PFSK-1 (cell line): Measurements from ENCODE around the gene CLEC16A.

Source experiments
- FOXP2 ChIP-seq: optimal IDR thresholded peaks from 2 replicates; pipeline ENCODE3; 2011; ENCODE audit warnings: borderline replicate concordance, control low read depth, inconsistent platforms; ENCODE audit not compliant: insufficient read depth; ENCODE audit errors: extremely low read length, extremely low read depth
- POLR2AphosphoS5 ChIP-seq: IDR thresholded peaks from 2 replicates; pipeline ENCODE4 v1.6.1; 2012; ENCODE audit warnings: low read depth, mild to moderate bottlenecking, control low read depth, low read length, moderate library complexity
- SIN3A ChIP-seq: IDR thresholded peaks from 2 replicates; pipeline ENCODE4 v1.6.1; 2012; ENCODE audit warnings: mild to moderate bottlenecking, low read length, moderate library complexity, borderline replicate concordance; ENCODE audit not compliant: insufficient read depth
- TAF1 ChIP-seq: IDR thresholded peaks from 2 replicates; pipeline ENCODE4 v1.6.1; 2012; ENCODE audit warnings: low read length, control low read depth, borderline replicate concordance; ENCODE audit not compliant: insufficient read depth
- TF ChIP-seq, protein P1 (sequence below), 2 experiments: IDR thresholded peaks; 2 replicates each; pipeline versions ENCODE4 v1.6.1 to v1.8.0; 2011 to 2012; ENCODE audit warnings: low read depth in 2 of 2, low read length in 2 of 2, control low read depth in 1 of 2, inconsistent platforms in 1 of 2, mild to moderate bottlenecking in 1 of 2, moderate library complexity in 1 of 2; ENCODE audit not compliant: insufficient read depth in 1 of 2

DNA sequence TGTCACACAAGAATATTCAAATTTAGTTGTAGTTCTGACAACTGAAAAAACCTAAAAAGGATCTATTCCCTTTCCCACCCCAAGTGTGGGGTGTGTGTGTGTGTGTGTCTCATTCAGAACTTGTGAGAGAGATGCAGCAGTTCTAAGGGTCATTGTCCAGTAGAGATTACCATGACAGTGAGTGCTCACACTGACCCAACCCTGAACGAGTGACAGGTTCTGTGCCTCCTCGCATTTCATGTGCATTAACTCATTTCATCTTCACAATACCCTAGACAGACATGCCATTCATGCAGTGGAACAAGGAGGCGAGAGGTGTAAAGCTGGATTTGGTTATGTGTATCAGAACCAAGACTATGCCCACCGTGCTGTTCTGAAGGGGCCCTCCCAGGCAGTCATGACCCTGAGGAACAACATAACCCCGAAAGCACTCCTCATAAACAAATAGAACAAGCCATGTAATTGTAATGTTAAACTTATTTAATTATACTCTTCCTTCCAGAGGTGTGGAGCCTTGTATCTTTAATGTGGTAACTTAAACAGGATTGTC, 102.1 kb downstream of the CLEC16A start:
- TF ChIP-seq, protein P1, sequence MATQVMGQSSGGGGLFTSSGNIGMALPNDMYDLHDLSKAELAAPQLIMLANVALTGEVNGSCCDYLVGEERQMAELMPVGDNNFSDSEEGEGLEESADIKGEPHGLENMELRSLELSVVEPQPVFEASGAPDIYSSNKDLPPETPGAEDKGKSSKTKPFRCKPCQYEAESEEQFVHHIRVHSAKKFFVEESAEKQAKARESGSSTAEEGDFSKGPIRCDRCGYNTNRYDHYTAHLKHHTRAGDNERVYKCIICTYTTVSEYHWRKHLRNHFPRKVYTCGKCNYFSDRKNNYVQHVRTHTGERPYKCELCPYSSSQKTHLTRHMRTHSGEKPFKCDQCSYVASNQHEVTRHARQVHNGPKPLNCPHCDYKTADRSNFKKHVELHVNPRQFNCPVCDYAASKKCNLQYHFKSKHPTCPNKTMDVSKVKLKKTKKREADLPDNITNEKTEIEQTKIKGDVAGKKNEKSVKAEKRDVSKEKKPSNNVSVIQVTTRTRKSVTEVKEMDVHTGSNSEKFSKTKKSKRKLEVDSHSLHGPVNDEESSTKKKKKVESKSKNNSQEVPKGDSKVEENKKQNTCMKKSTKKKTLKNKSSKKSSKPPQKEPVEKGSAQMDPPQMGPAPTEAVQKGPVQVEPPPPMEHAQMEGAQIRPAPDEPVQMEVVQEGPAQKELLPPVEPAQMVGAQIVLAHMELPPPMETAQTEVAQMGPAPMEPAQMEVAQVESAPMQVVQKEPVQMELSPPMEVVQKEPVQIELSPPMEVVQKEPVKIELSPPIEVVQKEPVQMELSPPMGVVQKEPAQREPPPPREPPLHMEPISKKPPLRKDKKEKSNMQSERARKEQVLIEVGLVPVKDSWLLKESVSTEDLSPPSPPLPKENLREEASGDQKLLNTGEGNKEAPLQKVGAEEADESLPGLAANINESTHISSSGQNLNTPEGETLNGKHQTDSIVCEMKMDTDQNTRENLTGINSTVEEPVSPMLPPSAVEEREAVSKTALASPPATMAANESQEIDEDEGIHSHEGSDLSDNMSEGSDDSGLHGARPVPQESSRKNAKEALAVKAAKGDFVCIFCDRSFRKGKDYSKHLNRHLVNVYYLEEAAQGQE (IDR thresholded peaks at IDR 0.05; ENCODE audit: insufficient read depth in 1 of 2, low read depth in 2 of 2, low read length in 2 of 2) = no peak
- TF ChIP-seq POLR2AphosphoS5 = no peak
- TF ChIP-seq SIN3A = no peak
- TF ChIP-seq FOXP2 = no peak
- TF ChIP-seq TAF1 = no peak
